Endothelial cell of umbilical vein (primary cell): ENCODE measurements around the gene TENM4.

Experiments used
- CTCF ChIP-seq, 2 donors: IDR thresholded peaks; 1 replicate in 1 of 2; 2 replicates in 1 of 2; pipeline ENCODE4 v1.5.1; 2011; ENCODE audit warnings: low read length in 2 of 2, mild to moderate bottlenecking in 2 of 2, moderate library complexity in 2 of 2, control low read depth in 1 of 2, inconsistent platforms in 1 of 2, low read depth in 1 of 2; ENCODE audit not compliant: insufficient read depth in 1 of 2; ENCODE audit errors: extremely low read depth in 1 of 2
- EZH2 ChIP-seq: IDR thresholded peaks from 2 replicates; pipeline ENCODE4 v1.6.1; 2012; ENCODE audit warnings: borderline replicate concordance, low read depth, mild to moderate bottlenecking, moderate library complexity, low read length, inconsistent platforms; ENCODE audit not compliant: severe bottlenecking
- FOS ChIP-seq: IDR thresholded peaks from 2 replicates; pipeline ENCODE4 v1.6.1; 2011; ENCODE audit warnings: mild to moderate bottlenecking, low read length, moderate library complexity, borderline replicate concordance; ENCODE audit not compliant: insufficient read depth
- JUN ChIP-seq: IDR thresholded peaks from 2 replicates; pipeline ENCODE4 v1.6.1; 2011; ENCODE audit warnings: borderline replicate concordance, low read depth; ENCODE audit not compliant: insufficient read length, insufficient read depth
- POLR2A ChIP-seq: IDR thresholded peaks from 2 replicates; pipeline ENCODE4 v1.6.1; 2012; ENCODE audit warnings: low read depth, mild to moderate bottlenecking, control low read depth, low read length
- POLR2AphosphoS5 ChIP-seq: IDR thresholded peaks from 2 replicates; pipeline ENCODE4 v1.6.1; 2012; ENCODE audit warnings: low read depth, mild to moderate bottlenecking, control low read depth, low read length, moderate library complexity; ENCODE audit not compliant: insufficient read depth

- TF ChIP-seq CTCF (IDR thresholded peaks at IDR 0.05; ENCODE audit: extremely low read depth in 1 of 2, insufficient read depth in 1 of 2, low read depth in 1 of 2, low read length in 2 of 2): no peak
- no peak for TF ChIP-seq POLR2AphosphoS5
- no peak for TF ChIP-seq FOS
- no peak for TF ChIP-seq JUN
- TF ChIP-seq EZH2: no peak
- TF ChIP-seq POLR2A: no peak
Observed at GRCh38 chr11:79258576-79258975, 182.3 kb downstream of the TENM4 start.
